Stomach smooth muscle (tissue), 2 donors: ENCODE data around the gene NCBP3.

Experiments used
- H3K27ac ChIP-seq: one replicate; pipeline ENCODE4 v1.7.0; 2013; ENCODE audit warnings: mild to moderate bottlenecking, low read length, inconsistent platforms
- H3K27me3 ChIP-seq, 2 donors: one replicate each; pipeline ENCODE4 v1.7.0; 2013; ENCODE audit warnings: low read length in 2 of 2; ENCODE audit not compliant: insufficient read depth in 2 of 2, control insufficient read depth in 1 of 2
- H3K36me3 ChIP-seq, 2 donors: one replicate each; pipeline ENCODE4 v1.7.0; 2013; ENCODE audit warnings: low read length in 2 of 2; ENCODE audit not compliant: control insufficient read depth in 2 of 2, insufficient read depth in 2 of 2
- H3K4me1 ChIP-seq: one replicate; pipeline ENCODE4 v1.7.0; 2013; ENCODE audit warnings: low read length; ENCODE audit not compliant: control insufficient read depth, insufficient read depth
- H3K4me3 ChIP-seq, 2 donors: one replicate each; pipeline ENCODE4 v1.7.0; 2013; ENCODE audit warnings: low read length in 2 of 2
- H3K9ac ChIP-seq, 2 donors: one replicate each; pipeline ENCODE4 v1.7.0; 2013; ENCODE audit warnings: low read length in 2 of 2, mild to moderate bottlenecking in 1 of 2
- H3K9me3 ChIP-seq, 2 donors: one replicate each; pipeline ENCODE4 v1.7.0; 2013; ENCODE audit warnings: low read length in 2 of 2; ENCODE audit not compliant: control insufficient read depth in 2 of 2
- donor health status: healthy.
- donor health status: Pancreatic carcinoma.

The NCBP3 gene

DNA sequence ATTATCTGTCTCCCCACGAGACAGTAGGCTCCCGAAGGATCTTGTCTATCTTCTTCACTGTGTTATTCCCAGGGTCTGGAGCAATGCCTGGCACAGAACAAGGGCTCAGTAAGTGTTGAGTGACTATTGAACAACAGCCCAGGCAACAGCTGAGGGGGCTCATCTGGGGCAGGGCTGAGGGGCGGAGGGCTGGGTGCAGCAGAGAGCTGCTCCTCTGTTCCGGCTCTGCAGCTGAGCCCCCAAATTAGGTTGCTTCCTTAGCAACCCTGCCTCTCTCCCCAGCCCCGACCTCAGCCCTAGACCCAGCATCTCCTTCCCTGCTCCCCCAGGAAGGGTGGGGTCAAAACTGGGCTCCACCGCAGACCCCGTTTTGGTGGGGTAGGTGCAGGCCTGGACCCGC lies 77.3 kb downstream of the NCBP3 start:
- Histone ChIP-seq H3K9ac (no peak overlapping the region), H3K4me3 (no peak overlapping the region), H3K36me3 (no peaks in the 10 kb centered on the region), H3K27me3 (no peaks in the 10 kb centered on the region), H3K27ac (no peak overlapping the region), H3K9me3 (no peaks in the 10 kb centered on the region), H3K4me1 (no peaks in the 10 kb centered on the region)

DNA sequence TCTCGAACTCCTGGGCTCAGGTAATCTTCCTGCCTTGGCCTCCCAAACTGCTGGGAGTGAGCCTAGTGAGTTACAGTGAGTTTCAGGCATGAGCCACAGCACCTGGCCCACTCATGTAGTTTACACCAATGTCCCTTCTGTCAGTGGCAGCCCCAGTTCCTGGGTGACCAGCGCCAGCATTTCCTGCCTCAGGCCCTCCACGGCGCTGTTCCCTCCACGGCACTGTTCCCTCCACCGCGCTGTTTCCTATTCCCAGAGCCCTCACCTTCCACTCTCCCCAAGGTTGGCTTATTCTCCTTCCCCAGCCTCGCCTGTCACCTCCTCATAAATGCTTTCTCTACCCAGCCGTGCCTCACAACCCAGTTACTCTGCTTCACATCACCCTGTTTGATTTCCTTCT lies 77.7 kb downstream of the NCBP3 start:
- Histone ChIP-seq H3K9ac (no peak overlapping the region), H3K27me3 (no peaks in the 10 kb centered on the region)

DNA sequence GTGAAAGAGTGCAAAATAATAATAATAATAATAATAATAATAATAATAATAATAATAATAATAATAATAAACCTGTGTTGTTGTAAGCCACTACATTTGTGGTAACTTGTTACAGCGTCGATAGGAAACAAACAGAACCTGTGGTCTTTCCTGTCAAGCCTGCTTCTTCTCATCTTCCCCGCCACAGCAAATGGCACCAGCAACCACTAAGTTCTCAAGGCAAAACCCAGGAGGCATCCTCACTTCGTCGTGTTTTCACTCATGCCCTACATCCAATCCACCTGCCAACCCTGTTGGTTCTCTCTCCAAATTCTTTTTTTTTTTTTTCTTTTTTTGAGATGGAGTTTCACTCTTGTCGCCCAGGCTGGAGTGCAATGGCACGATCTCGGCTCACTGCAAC lies 79.3 kb downstream of the NCBP3 start:
- no peaks in the 10 kb centered on the region for H3K36me3 ChIP-seq
- no peaks in the 10 kb centered on the region for H3K4me1 ChIP-seq
- H3K9ac ChIP-seq, result no peak overlapping the region
- H3K27ac ChIP-seq, result no peak overlapping the region
- H3K9me3 ChIP-seq, result no peaks in the 10 kb centered on the region
- H3K27me3 ChIP-seq, result no peaks in the 10 kb centered on the region
- no peak overlapping the region for H3K4me3 ChIP-seq

More for the DNA sequence above, 77.7 kb downstream of the NCBP3 start:
- H3K4me1 ChIP-seq, result no peaks in the 10 kb centered on the region
- no peaks in the 10 kb centered on the region for H3K36me3 ChIP-seq
- no peak overlapping the region for H3K27ac ChIP-seq
- no peaks in the 10 kb centered on the region for H3K9me3 ChIP-seq
- H3K4me3 ChIP-seq, result no peak overlapping the region

DNA sequence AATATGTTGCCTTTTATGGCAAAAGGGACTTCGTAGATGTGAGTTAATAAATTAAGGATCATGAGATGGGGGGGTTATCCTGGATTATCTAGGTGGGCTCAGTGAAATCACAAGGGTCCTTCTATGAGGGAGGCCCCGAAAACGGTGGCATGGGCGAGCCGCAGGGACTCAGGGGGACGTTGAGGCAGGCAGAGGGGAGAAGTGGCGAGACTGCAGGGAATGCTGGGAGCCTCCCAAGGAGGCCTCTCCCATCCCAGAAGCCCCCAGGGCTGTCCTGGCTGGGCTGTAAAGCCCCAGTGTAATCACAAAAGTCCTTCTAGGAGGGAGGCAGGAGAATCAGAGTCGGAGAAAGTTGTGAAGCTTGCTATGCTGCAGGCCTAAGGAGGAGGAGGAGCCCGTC lies 80.1 kb downstream of the NCBP3 start:
- Histone ChIP-seq H3K4me1 (no peaks in the 10 kb centered on the region), H3K27ac (no peak overlapping the region), H3K9me3 (no peaks in the 10 kb centered on the region), H3K4me3 (no peak overlapping the region), H3K27me3 (no peaks in the 10 kb centered on the region), H3K9ac (no peak overlapping the region), H3K36me3 (no peaks in the 10 kb centered on the region)

DNA sequence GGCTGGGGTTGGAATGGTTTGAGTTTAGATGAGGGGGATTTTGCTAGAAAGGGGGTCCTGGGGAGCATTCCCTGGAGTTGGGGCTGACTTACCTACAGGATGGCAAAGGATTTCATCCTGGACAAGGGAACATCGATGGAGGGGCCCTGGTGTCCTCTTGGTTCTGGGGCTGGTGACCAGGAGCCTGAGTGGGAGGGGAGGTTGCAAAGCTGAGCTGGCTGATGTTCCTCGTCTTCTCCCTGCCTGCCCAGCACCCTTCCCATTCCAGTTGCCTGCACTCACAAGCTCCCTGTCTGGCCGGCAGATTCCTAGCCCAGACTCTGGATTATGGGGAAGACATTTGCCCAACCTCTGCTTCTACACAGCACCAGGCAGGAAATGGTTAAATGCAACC lies 82.3 kb downstream of the NCBP3 start:
- Histone ChIP-seq H3K4me3 (no peak overlapping the region), H3K9me3 (peaks cover 0 to 9% of the 10 kb centered on the region in 2 donors), H3K27me3 (no peaks in the 10 kb centered on the region), H3K36me3 (no peaks in the 10 kb centered on the region), H3K4me1 (no peaks in the 10 kb centered on the region), H3K9ac (no peak overlapping the region), H3K27ac (no peak overlapping the region)

DNA sequence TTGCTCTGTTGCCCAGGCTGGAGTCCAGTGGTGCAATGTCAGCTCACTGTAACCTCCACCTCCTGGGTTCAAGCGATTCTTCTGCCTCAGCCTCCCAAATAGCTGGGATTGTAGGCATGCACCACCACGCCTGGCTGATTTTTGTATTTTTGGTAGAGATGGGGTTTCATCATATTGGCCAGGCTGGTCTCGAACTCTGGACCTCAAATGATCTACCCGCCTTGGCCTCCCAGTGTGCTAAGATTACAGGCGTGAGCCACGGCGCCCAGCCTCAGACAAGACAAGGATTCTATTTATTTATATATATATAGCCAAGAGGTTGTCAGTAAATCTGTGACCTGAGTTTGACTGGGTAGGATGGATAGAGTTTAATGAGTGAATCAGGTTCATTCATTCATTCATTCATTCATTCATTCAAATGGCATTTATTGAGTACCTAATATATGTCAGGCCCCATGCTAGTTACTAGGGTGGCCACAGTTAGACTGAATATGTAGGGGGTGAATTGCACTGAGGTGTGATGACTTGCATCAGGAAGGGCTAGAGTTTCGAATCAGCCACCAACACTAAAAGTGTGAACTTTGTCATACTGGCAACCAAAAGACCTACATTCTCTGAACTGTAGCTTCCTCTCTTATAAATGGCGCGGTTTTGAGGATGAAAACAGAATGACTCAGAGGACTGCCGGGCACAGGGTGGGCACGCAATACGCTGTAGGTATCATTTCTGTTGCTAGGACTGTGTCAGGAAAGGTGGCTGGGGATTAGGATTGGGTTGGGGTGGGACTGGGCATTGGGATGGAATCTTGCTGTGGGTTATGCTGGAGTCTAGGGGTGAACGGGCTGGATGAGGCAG lies 82.9 kb downstream of the NCBP3 start:
- Histone ChIP-seq H3K9ac (no peak overlapping the region), H3K27me3 (no peaks in the 10 kb centered on the region), H3K36me3 (no peaks in the 10 kb centered on the region), H3K9me3 (peaks cover 0 to 9% of the 10 kb centered on the region in 2 donors), H3K4me3 (no peak overlapping the region), H3K4me1 (no peaks in the 10 kb centered on the region), H3K27ac (no peak overlapping the region)

DNA sequence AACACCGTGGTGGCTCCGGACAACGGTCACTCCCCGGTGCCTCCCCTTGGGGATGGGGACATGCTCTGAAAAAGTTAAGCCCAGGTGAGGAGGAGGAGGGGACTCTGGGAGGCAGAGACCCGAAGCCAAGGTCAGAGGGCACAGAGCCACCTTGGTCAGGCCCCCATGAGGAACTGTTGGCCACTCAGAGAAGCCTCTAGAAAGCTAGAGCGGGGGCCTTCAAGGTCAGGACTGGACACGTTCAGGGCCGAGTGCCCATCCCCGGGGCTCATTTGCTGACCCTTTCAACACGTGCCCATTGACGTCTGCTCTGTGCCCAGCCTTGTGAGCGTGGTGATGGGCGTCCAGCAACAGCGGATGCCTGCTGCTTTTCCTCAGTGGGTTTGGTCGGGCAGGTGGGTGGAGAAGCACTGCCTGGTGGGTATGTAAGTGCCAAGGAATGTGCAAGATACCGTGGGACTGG lies 84.1 kb downstream of the NCBP3 start:
- H3K36me3 ChIP-seq, result no peaks in the 10 kb centered on the region
- no peak overlapping the region for H3K9ac ChIP-seq
- no peaks in the 10 kb centered on the region for H3K27me3 ChIP-seq
- no peak overlapping the region for H3K4me3 ChIP-seq
- peaks cover 0 to 9% of the 10 kb centered on the region in 2 donors for H3K9me3 ChIP-seq
- H3K4me1 ChIP-seq, result no peaks in the 10 kb centered on the region
- H3K27ac ChIP-seq, result no peak overlapping the region

DNA sequence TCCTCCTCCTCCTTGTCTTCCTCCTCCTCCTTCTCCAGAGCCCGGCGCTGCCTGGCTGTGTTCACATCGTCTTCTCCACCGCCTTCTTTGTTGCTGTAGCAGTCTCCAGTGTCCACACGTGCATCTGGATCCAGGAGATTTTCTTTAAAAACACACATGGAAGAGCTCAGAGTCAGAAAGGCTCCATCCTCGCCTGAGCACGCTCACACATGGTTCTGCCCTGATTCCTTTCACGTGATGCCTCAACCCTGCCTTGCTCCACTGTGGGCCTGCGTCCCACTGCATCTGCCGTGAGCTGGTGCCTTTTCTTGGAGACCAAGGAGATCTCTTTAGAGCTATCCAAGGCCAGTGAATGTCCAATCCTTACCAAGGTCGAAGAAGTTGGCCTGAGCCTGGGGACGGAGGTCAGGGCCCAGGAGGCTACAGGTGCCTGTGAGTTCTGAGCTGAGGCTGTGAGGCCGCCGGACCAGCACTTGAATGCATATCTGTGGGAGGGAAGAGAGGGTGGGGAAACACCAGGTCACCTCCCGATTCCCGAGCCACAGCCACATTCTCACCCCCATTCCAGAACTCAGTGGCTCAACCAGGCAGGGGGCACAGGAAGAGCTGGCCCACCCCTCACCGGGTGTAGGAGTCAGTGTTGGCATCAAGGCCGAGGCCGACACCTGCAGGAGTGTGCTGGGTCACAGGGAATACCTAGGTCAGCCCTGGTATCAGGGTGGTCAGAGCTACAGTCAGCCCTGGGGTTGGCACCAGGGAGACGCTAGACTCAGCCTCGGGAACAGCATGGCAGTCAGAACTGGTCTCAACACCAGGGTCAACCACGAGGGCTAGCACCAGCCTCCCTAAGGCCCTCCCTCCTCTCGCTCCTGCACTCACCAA lies 84.8 kb downstream of the NCBP3 start:
- peaks cover 0 to 9% of the 10 kb centered on the region in 2 donors for H3K9me3 ChIP-seq
- no peaks in the 10 kb centered on the region for H3K36me3 ChIP-seq
- H3K4me1 ChIP-seq, result no peaks in the 10 kb centered on the region
- H3K4me3 ChIP-seq, result no peak overlapping the region
- no peak overlapping the region for H3K27ac ChIP-seq
- H3K27me3 ChIP-seq, result no peaks in the 10 kb centered on the region
- no peak overlapping the region for H3K9ac ChIP-seq

DNA sequence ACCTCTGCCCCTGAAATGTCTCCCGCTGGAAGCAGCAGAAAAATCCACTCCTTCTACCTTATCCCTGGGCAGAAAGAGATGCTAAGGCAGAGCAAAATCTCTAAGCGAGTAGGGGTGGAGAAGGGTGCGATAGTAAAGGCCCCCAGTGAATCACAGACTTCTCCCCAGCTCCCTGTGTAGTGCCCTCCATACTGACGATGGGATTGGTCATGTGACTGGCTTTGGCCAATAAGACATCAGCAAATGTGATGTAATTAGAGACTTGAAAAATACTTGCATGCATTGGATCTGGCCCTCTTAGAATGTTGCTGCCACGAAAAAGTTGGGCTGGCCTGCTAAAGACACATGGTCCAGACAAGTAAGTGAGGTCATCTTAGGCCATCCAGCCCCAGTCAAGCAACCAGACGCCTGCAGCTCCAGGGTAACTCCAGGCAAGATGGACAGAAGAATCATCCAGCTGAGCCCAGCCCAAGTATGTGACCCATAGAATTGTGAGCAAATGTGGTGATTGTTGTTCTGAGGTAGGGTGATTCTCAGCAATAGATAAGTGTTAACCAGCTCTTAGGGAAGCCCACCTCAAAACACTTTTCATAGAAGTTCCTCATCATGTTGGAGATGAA lies 86.3 kb downstream of the NCBP3 start:
- Histone ChIP-seq H3K27me3 (no peaks in the 10 kb centered on the region), H3K27ac (no peak overlapping the region), H3K4me3 (no peak overlapping the region), H3K4me1 (no peaks in the 10 kb centered on the region), H3K36me3 (no peaks in the 10 kb centered on the region), H3K9ac (no peak overlapping the region), H3K9me3 (peaks cover 0 to 9% of the 10 kb centered on the region in 2 donors)

DNA sequence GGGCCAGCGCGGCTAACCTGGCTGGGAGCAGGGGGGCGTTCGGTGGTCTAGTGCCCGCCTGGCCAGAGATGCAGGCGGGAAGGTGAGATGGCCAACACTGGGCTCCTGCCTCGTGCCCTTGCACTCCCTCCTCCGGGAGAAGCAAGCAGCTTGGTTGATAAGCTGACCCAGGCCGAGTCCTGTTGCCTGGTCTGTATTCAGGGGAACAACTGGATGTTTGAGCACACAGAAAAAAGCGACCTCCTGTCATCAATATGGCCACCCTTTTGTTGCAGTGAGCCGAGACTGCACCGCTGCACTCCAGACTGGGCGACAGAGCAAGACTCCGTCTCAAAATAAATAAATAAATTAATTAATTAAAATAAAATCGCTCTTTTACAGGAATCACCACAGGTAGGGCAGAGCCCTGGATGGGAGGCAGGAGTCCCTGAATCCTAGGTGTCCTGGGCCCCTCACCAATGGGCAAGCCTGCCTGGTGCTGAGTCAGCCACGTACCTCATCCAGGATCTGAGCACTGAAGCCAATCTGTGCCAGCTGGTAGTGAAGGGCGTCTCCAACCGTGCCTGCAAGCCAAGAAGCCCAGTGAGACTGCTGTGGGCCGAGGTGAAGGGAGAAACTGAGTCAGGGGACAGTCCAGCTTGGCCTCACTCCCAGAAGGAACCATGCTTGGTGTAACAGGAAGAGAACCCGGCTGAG lies 90.6 kb downstream of the NCBP3 start:
- Histone ChIP-seq H3K9ac (no peak overlapping the region), H3K9me3 (peaks cover 0 to 9% of the 10 kb centered on the region in 2 donors), H3K4me3 (no peak overlapping the region), H3K36me3 (no peaks in the 10 kb centered on the region), H3K4me1 (no peaks in the 10 kb centered on the region), H3K27me3 (peaks cover 3 to 7% of the 10 kb centered on the region in 2 donors), H3K27ac (no peak overlapping the region)
